Vagina (tissue), 2 donors: ENCODE results near the gene MTHFS.

Source experiments
- CTCF ChIP-seq, 3 experiments: fragments of 450-650 bp in 2 of 3; fragments of 200-600 bp in 1 of 3; sonication (generic) in 1 of 3; IDR thresholded peaks; one replicate each; pipeline ENCODE4 v1.5.1; 2017 to 2019; ENCODE audit warnings: antibody characterized with exemption in 3 of 3, mild to moderate bottlenecking in 2 of 3, moderate library complexity in 2 of 3
- POLR2A ChIP-seq, 2 donors: fragments of 450-650 bp; IDR thresholded peaks; one replicate each; pipeline ENCODE4 v1.6.1; 2017; ENCODE audit warnings: antibody characterized with exemption in 2 of 2, mild to moderate bottlenecking in 2 of 2, moderate library complexity in 2 of 2
- POLR2AphosphoS5 ChIP-seq, 2 donors: sonication (generic); formaldehyde crosslinking; IDR thresholded peaks; one replicate each; pipeline ENCODE4 v1.9.0; 2017; ENCODE audit warnings: antibody characterized with exemption in 2 of 2, mild to moderate bottlenecking in 2 of 2, low read depth in 1 of 2; ENCODE audit not compliant: insufficient read depth in 1 of 2

- no peak for TF ChIP-seq POLR2A (IDR thresholded peaks at IDR 0.05)
- TF ChIP-seq CTCF (IDR thresholded peaks at IDR 0.05) = no peak
- TF ChIP-seq POLR2AphosphoS5 (IDR thresholded peaks at IDR 0.05; ENCODE audit: insufficient read depth in 1 of 2, low read depth in 1 of 2) = no peak
Measured at GRCh38 chr15:79831604-79832003, 65.2 kb downstream of the MTHFS start.
